Measurements from ENCODE around the gene SLC10A1.

The SLC10A1 gene

GRCh38 chr14:69808919-69809808 lies 12.1 kb upstream of the SLC10A1 start:
- DNase-seq: no peak

- DNase-seq: no peak
Measured at GRCh38 chr14:69807192-69807591, 10.2 kb upstream of the SLC10A1 start.

GRCh38 chr14:69804902-69805301 lies 7.9 kb upstream of the SLC10A1 start:
- DNase-seq: no peak

- no peak for DNase-seq
Measured at GRCh38 chr14:69803753-69804152, 6.7 kb upstream of the SLC10A1 start.

- no peak for DNase-seq
Measured at GRCh38 chr14:69798339-69798735, 1.3 kb upstream of the SLC10A1 start.

- no peak for DNase-seq
Measured at GRCh38 chr14:69797573-69798338, 715 bp upstream of the SLC10A1 start.

GRCh38 chr14:69795691-69796090 lies 1.4 kb downstream of the SLC10A1 start:
- DNase-seq: no peak

- DNase-seq: no peak
Measured at GRCh38 chr14:69794791-69795190, 2.2 kb downstream of the SLC10A1 start.

- DNase-seq: no peak
Measured at GRCh38 chr14:69792887-69793421, 4.1 kb downstream of the SLC10A1 start.

GRCh38 chr14:69789118-69789640 lies 7.9 kb downstream of the SLC10A1 start:
- no peak for DNase-seq

GRCh38 chr14:69786603-69787002 lies 10.4 kb downstream of the SLC10A1 start:
- no peak for DNase-seq

- DNase-seq: no peak
Measured at GRCh38 chr14:69784942-69785341, 12.1 kb downstream of the SLC10A1 start.

GRCh38 chr14:69780952-69781351 lies 16.1 kb downstream of the SLC10A1 start:
- no peak for DNase-seq

- no peak for DNase-seq
Measured at GRCh38 chr14:69780092-69780491, 16.9 kb downstream of the SLC10A1 start.

GRCh38 chr14:69779088-69779487 lies 18.0 kb downstream of the SLC10A1 start:
- DNase-seq: no peak

GRCh38 chr14:69776875-69777453 lies 20.1 kb downstream of the SLC10A1 start:
- no peak for DNase-seq

- no peak for DNase-seq
Measured at GRCh38 chr14:69775012-69775411, 22.0 kb downstream of the SLC10A1 start.

- DNase-seq: no peak
Measured at GRCh38 chr14:69773571-69774276, 23.3 kb downstream of the SLC10A1 start.

- DNase-seq: no peak
Measured at GRCh38 chr14:69772082-69773017, 24.7 kb downstream of the SLC10A1 start.

GRCh38 chr14:69771136-69771535 lies 25.9 kb downstream of the SLC10A1 start:
- DNase-seq: no peak

- no peak for DNase-seq
Measured at GRCh38 chr14:69770559-69770958, 26.5 kb downstream of the SLC10A1 start.
